Brain pericyte (primary cell): ENCODE results near the gene C16orf54.
A peak's percentile ranks its signal among the peaks of the same experiment; 100 is the strongest.
"Not testable (repeated sequence)": the region's sequence is repeated elsewhere in the genome, so short reads cannot be mapped to it uniquely, and the experiment has no call there.

Experiments
- DNase-seq: peaks from one replicate; pipeline ENCODE4 v3.0.0-alpha.2; 2012; ENCODE audit warnings: low read depth, low spot score

The C16orf54 gene, protein sequence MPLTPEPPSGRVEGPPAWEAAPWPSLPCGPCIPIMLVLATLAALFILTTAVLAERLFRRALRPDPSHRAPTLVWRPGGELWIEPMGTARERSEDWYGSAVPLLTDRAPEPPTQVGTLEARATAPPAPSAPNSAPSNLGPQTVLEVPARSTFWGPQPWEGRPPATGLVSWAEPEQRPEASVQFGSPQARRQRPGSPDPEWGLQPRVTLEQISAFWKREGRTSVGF

DNA sequence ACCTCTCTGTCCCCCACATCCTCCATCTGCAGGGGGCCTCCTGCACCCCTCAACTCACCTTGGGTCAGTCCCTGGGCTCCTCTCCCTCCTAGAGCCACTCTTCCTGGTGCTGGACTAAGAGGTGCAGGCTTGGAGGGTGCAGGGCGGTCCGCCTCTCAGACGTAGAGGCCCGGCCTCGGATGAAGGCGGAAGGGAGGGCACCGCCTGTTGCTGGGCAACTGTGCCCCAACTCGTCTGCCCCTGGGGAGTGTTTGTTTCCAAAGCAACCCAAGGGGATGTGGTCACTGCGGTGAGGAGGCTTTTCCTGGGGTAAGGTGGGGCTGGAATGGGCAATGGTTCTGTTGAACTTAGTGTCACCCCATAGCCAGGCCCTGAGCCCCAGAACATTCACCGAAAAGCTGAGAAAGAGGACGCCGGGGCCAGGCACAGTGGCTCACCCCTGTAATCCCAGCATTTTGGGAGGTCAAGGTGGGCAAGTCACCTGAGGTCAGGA is at the start of gene C16orf54:
Gene C16orf54, minus strand, starts transcription at position 138 of the 493 bp plus-strand sequence. CDS start 1,039 bp downstream, outside the sequence.
- no peak for DNase-seq

DNA sequence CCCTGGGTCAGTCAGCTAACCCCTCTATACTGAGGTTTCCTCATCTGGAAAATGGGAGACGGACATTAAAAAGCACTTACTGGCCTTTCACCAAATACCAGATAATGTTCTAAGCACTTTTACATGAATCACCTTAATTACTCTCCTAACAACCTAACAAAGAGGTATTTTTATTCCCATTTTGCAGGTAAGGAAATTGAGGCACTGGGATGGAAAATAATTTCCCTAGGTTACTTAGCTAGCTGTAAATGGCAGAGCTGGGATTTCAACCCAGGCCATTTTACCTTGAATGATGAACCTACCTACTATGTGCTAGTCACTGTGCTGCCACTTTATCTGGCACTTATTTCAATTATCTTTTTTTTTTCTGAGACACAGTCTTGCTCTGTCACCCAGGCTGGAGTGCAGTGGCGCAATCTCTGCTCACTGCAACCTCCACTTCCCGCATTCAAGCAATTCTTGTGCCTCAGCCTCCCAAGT is 48.5 kb upstream of the C16orf54 start:
- DNase-seq = no peak

DNA sequence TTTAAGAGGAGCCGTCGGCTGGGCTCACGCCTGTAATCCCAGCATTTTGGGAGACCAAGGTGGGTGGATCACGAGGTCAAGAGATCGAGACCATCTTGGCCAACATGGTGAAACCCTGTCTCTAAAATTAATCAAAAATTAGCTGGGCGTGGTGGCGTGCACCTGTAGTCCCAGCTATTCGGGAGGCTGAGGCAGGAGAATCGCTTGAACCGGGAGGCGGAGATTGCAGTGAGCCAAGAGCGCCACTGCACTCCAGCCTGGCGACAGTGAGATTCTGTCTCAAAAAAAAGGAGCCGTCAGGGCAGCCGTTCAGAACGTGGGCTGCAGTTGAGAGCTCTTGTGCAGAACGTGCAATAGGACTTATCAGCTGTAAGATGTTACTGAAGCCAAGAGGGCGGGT is 47.4 kb upstream of the C16orf54 start:
- DNase-seq = not testable (repeated sequence)

DNA sequence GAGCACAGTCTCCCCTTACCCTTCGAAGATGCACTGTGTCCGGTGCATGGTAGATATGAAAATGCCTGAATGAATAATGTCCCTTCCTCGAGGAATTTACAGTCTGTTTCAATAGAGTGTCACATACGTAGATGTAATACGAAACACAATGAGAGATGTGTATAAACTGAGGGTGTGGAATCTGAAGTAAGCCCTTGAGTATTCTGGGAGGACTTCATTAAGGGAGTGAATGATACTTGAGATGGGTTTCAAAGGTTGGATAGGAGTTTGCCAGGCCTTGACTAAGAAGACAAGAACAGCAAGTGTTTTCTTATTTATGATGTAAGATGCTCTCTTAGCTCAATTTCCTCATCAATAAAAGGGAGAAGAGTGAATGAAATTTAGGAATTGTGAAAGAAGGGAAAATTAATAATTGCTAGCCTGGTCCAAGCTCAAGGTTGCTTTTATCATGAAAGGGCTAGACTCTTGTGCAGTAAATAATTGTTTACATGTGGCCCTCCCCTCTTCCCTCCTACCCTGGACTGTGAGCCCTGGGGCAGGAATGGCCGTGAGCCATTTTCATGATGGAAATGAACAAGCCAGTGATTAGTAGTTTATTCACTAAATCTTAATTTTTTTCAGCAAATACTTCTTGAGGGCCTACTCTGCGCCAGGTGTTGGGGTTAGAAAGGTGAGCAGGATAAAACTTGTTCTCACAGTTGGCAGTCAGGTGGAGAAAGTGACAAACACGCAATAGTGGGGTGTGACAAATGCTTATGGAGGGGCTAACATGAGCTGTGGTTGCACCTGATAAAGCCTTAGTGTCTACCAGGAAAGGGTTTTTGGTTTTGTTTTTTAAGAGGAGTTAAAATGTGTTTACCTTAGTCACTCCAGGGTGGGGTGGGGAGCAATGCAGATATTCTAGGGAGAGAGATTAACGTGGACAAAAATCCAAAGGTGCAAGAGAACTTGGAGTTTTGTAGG is 46.3 kb upstream of the C16orf54 start:
- DNase-seq = no peak

DNA sequence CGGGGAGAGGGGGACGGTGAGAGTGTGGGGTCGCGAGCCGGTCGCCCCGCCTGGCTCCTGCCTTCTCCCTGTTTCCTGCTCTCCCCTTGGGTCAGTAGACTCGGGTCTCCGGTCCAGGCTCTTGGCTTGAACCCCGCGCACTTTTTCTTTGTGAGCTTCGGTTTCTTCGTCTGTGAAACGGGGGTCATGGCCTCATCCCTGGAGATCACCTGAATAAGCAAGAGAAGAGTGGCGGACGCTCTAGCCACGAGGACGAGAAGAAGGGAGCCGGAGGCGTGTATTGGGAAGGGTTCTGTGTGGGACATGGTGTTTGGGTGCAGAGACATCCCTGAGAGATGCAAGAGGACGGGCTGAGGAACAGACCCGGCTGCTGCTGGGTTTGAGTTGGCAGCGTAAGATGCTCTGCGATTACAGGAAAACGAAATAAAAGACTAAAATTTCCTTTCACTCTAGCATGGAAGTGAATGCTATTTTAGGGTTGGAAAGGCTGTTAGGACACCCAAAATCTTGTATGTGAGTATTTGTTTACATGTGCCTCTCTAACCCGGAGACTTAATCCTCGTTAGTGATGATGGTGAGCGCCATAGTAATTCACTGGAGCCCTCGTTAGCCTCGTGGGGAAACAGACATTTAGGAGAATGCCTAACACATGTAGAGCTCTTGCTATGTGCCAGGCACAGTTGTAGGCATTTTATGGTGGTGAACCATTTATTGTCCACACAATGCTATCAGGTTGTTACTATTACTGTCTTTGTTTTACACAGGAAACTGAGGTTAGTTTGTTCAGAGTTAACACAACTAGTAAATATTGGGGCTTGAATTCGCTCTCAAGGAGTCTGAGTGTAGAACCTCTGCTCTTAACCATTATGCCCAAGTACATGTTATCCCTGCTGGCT is 45.4 kb upstream of the C16orf54 start:
- DNase-seq = no peak

DNA sequence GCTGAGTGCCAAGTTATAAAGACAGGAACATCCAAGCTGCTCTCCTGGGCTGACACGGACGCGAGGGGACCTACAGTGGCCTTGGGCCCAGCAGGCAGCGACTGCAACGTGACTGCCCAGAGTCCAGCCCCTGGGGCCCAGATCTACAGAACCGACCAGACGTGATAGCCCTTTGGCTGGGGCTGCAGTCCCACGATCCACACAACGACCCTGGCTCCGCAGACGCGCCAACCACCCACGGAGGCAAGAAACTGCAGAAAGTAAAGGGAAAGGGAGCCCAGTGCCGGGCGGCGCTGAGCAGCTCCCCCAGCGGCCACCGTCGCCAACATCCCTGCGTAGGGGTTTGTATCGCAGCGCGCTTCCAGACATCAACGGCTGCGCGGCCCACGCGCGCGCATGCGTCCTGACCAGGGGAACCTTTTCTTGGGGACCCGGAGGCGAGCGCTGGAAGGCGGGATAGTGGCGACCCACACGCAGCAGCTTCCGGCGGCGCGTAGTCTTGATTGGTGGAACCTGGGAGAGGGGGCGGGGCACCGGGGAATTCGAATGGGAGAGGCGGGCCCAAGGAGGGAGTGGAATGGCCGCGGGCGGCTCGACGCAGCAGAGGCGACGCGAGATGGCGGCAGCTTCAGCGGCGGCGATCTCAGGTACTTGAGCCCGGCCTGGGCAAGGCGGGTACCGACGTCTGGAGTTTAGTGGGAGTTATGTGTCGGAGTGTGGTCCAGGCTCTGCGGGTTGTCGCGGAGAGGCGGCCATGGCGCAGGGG is 44.6 kb upstream of the C16orf54 start, which contains the start of gene KIF22:
Gene KIF22, plus strand, starts transcription at position 569 of the 766 bp plus-strand sequence. Its CDS starts 9 bp downstream, at position 578.
- peak; percentile 97 for DNase-seq

DNA sequence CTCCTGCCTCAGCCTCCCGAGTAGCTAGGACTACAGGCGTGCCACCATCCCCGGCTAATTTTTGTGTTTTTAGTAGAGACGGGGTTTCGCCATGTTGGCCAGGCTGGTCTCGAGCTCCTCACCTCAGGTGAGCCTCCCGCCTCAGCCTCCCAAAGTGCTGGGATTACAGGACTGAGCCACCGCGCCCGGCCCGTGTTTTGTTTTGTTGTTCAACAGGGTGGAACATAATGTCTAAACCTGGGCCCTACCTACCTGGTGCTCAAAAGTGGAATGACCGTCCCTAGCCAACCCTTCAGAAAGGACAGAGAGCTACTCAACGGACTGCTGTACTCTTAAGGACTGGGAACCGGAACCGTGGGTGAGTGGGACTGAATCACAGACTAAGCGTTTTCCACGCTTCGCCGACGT is 44.0 kb upstream of the C16orf54 start:
- DNase-seq = no peak

DNA sequence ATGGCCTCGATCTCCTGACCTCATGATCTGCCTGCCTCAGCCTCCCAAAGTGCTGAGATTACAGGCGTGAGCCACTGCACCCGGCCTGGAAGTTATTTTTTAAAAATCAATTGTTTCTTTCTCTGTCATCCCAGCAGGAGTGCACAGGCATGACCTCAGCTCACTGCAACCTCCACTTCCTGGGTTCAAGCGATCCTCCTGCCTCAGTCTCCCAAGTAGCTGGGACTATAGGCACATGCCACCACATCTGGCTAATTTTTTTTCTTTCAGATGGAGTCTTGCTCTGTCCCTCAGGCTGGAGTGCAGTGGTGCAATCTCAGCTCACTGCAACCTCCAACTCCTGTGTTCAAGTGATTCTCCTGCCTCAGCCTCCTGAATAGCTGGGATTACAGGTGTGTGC is 41.4 kb upstream of the C16orf54 start:
- not testable (repeated sequence) for DNase-seq

DNA sequence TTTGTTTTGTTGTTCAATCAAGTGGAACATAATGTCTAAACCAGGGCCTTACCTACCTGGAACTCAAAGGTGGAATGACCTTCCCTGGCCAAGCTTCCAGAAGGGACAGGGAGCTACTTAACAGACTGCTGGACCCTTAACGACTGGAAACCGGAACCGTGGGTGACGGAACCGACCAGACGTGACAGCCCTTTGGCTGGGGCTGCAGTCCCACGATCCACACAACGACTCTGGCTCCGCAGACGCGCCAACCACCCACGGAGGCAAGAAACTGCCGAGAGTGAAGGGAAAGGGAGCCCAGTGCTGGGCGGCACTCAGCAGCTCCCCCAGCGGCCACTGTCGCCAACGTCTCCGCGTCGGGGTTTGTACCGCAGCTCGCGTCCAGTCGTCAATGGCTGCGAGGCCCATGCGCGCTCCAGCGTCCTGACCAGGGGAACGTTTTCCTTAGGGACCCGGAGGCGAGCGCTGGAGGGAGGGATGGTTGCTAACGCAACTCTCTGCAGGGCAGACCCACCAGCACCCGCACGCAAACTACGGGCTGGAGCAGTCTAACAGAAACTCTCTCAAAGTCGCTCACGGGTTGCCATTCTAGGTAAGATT is 39.2 kb upstream of the C16orf54 start:
- no peak for DNase-seq

DNA sequence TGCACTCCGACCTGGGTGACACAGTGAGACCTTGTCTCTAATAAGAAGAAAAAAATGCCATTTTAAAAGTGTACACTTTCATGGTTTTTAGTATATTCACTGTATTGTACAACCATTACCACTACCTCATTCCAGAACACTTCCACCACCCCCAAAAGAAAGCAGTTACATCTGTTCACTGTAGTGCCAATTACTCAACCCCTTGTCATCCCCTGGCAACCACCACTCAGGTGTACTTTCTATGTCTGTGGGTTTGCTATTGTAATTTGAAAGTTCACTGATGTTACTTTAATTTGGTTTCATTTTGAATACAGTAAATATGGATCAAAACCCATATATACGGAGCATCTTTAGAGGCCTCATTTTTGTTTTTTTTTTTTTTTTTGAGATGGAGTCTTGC is 38.4 kb upstream of the C16orf54 start:
- no peak for DNase-seq

DNA sequence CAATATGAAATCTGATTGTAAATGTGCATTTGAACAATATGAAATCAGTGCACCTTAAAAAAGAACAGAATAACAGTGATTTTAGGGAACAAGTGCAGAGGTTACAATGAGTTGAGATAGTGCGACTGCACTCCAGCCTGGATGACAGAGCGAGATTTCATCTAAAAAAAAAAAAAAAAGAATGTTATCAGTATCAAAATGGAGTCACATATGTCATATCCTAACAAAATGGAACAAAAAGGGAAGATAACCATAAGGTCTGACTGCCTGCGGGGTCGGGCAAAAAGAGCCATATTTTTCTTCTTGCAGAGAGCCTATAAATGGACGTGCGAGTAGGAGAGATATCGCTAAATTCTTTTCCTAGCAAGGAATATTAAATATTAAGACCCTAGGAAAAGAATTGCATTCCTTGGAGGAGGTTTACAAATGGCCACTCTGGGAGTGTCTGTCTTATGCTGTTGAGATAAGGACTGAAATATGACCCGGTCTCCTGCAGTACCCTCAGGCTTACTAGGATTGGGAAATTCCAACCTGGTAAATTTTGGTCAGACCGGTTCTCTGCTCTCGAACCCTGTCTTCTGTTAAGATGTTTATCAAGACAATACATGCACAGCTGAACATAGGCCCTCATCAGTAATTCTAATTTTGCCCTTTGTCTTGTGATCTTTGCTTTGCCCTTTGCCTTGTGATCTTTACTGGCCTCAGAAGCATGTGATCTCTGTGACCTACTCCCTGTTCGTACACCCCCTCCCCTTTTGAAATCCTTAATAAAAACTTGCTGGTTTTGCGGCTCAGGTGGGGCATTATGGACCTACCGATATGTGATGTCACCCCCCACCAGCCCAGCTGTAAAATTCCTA is 37.5 kb upstream of the C16orf54 start:
- not testable (repeated sequence) for DNase-seq

DNA sequence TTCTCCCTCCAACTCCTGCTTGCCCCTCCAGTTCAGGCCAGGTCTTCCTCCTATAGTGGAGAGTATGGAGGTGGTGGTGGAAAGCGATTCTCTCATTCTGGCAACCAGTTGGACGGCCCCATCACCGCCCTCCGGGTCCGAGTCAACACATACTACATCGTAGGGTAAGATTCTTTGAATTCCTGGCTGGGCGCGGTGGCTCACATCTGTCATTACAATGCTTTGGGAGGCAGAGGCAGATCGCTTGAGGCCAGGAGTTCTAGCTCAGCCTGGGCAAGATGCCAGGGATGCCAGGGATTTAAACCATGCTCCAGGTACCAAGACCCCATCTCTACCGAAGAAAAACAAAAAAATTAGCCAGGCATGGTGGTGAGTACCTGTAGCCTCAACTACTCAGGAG is 33.7 kb upstream of the C16orf54 start:
- DNase-seq = no peak

DNA sequence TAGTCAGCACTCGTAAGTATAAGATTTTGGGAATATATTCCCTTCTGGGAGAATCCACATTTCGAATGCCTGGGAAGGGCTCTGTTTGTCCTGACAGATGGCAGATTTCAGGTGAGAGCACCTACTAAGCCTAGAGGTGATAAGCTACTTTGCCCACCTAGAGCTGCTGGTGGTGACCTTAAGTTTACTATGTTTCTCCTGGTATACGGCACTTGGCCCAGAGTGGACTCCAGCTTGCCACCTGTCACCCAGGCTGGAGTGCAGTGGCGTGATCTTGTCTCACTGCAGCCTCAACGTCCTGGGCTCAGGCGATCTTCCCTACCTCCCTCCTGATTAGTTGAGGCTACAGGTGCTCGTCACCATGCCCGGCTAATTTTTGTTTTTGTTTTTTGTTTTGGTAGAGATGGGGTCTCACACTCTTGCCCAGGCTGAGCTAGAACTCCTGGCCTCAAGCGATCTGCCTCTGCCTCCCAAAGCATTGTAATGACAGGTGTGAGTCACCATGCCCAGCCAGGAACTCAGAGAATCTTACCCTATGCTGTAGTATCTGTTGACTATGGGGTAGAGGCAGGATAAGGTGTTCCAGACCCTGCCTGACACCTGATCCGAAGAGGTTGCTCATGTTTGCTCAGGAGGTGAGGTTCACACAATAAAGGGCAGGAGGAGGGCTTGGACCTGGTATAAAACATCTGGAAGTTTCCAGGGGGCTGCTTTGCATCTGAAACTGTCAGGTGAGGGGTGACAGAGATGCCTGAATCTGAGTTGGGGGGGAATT is 32.0 kb upstream of the C16orf54 start, which contains the start of gene ZG16:
Gene ZG16, plus strand, starts transcription at position 681 of the 775 bp plus-strand sequence. CDS start 1,011 bp downstream, outside the sequence.
- DNase-seq = no peak

DNA sequence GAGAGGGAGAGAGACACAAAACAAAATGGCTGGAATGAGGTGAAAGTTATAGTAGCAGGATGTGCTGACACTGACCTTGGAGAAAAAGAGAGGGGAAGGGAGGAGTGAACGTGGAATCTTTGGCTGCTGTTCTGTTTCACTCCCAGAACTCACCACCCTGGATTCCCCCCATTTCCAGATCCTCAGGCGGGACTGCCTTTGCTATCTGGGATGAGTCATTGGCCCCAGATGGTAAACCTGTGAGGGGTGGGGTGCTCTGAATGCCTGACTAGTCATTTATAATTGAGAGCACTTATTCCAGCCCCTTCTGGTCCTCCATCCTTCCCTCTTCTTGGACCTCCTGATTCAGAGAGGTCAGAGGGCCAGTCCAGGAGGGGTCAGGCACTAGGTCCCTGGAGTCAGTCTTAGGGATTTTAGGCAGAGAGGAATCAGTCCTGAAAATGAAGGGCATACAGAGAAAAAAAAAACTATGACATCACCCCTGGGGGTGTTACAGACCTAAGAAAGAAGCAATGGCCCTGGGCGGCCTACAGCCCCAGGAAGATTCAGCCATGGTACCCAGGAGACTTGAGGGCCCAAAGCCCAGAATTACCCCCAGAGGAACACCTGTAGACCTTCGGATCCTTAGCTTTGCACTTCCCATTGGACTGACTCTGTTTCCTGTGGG is 30.1 kb upstream of the C16orf54 start:
- no peak for DNase-seq

DNA sequence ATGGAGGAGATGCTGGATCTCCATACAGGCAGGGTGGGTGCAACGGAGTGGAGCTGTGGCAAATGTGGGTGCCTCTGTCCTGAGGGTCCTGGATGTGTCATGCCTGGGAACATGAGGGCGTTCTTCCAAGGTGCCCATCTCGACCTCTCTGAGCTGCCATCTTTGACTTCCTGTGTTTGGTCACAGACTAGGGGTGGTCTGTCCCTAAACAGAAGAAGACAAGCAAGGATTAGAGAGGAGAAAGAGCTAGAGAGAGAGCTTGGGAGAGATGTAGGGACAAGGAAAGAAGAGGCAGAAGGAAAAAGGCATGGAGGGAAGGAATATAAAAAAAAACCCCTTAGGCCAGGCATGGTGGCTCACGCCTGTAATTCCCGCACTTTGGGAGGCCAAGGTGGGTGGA is 28.9 kb upstream of the C16orf54 start:
- DNase-seq = no peak

DNA sequence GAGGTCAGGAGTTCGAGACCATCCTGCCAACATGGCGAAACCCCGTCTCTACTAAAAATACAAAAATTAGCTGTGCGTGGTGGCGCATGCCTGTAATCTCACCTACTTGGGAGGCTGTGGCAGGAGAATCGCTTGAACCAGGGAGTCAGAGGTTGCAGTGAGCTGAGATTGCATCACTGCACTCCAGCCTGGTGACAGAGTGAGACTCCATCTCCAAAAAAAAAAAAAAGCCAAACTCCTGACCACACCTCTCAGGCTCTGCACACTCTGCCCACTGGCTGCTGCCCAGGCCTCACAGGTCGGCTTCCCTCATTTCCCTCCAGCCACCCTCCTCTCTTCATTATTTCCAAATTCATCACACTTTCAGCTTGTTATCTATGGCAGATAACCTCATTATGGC is 26.5 kb upstream of the C16orf54 start:
- DNase-seq = not testable (repeated sequence)

DNA sequence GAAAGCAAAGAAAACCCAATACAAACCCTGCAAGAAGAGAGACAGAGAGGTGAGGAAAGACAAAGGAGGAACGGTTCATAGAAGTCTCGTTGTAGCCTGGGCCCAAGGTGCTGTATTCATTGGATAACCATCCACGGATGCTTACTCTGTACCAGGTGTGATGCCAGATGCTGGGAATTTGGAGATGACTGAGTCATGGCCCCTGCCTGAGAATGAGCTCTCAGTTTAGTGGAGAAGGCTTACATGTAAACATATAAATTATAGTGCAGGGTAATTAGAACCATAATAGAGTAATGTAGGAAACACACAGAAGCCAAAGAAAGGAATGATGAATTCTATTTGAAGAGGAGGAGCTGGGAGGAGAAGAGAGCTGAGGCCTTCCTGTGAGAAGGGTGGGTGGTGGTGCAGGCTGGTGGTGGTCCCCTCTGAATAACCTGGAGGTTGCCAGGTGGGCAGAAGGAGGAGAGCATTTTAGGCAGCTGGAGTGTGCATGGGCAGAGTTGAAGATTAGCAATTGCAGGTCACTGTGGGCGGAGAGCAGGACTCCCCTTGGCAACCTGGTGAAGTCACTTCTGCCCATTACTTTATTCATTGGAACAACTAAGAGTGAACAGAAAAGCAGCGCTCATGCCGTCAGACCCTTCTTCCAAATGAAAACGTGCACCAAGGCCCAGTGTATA is 24.6 kb upstream of the C16orf54 start:
- DNase-seq = no peak
